ENCODE results near the gene ZSCAN10. TPM values are rescaled to one million over a fixed set of nuclear protein-coding genes. Genes with fewer than 3 reads are reported as not detected.
"Not testable (repeated sequence)": the region's sequence is repeated elsewhere in the genome, so short reads cannot be mapped to it uniquely, and the experiment has no call there.

Gene ZSCAN10
- total RNA-seq, 2 experiments from 2014 or later: 0.21 to 0.23 TPM

DNA sequence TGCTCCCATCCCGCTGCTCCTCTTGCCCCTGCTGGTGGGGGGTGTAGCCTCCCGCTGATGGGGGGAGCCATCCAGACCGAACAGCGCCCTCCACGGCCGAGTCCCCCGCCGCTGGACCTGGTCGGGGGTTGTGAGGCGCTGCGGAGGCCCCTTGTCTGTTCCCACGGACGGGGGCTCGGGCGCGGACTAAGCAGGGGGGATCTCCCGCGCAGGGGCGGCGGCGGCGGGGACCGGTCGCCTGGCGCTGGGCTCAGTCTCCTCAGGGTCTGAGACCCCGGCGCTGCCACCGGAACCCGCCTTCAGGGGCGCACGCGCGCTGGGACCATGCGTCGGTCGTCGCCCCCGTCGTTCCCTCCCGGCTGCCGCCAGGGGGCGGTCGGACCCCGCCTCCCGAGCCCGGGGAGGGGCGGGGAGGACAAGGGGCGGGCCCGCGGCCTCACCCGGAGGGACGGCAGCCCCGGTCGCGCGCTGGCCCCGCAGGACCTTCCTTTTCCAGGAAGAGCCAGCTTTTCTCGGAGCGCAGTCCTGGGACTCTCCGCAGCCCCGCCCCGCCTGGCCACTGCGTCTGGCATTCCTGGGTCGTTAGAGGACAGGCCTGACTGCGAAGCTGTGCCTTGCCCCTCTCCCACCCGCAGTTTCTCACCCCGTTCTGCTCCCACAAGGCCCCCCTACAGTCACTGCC, 39.9 kb downstream of the ZSCAN10 start:
- peaks cover 71% of the 10 kb centered on the region for H3K4me1 Mint-ChIP-seq
- peak overlapping the region; percentile 90 for H3K27ac Mint-ChIP-seq
- H3K27me3 Mint-ChIP-seq: no peaks in the 10 kb centered on the region
- CTCF ChIA-PET: interaction anchor here (0.7 to 14.1 kb wide), 39 partner anchors 8 to 117 kb away, joined by 3 to 346 read pairs (median 6); partner anchors contain the start of genes BICDL2, PAQR4 and ZNF213
- ATAC-seq (peak; percentile 76), DNase-seq (peak; percentile 92)
- peak overlapping the region; percentile 81 for H3K4me3 Mint-ChIP-seq
- peaks cover 2% of the 10 kb centered on the region for H3K9me3 Mint-ChIP-seq (ENCODE audit: low read depth)
- H3K36me3 Mint-ChIP-seq: peaks cover 49% of the 10 kb centered on the region

DNA sequence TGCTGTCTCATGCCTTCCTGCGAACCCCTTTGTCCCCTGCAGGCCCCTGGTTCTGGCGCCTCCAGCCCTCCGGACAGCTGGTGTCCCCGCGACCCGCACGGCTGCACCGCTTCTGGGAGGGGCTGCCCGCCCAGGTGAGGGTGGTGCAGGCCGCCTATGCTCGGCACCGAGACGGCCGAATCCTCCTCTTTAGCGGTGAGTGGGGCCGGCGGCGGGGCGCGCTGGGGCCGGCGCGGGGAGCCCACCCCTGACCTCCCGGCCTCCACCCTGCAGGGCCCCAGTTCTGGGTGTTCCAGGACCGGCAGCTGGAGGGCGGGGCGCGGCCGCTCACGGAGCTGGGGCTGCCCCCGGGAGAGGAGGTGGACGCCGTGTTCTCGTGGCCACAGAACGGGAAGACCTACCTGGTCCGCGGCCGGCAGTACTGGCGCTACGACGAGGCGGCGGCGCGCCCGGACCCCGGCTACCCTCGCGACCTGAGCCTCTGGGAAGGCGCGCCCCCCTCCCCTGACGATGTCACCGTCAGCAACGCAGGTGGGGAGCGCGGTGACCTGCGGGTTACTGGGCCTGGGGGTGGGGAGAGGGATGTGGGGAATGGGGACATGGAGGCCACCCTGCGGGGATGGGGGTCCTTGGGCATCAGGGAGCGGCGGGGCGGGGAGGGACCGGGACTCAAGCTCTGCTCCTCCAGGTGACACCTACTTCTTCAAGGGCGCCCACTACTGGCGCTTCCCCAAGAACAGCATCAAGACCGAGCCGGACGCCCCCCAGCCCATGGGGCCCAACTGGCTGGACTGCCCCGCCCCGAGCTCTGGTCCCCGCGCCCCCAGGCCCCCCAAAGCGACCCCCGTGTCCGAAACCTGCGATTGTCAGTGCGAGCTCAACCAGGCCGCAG, 40.7 kb downstream of the ZSCAN10 start:
- peak overlapping the region; percentile 81 for H3K4me3 Mint-ChIP-seq
- ATAC-seq: peak; percentile 52
- peaks cover 71% of the 10 kb centered on the region for H3K4me1 Mint-ChIP-seq
- peaks cover 55% of the 10 kb centered on the region for H3K36me3 Mint-ChIP-seq
- peak overlapping the region; percentile 95 for H3K27ac Mint-ChIP-seq
- H3K27me3 Mint-ChIP-seq: no peaks in the 10 kb centered on the region
- peak; percentile 84 for DNase-seq
- CTCF ChIA-PET: interaction anchor here (0.6 to 14.1 kb wide), 38 partner anchors 9 to 118 kb away, joined by 3 to 346 read pairs (median 7); partner anchors contain the start of genes BICDL2, PAQR4, ZNF205 and ZNF213
- peaks cover 2% of the 10 kb centered on the region for H3K9me3 Mint-ChIP-seq (ENCODE audit: low read depth)

DNA sequence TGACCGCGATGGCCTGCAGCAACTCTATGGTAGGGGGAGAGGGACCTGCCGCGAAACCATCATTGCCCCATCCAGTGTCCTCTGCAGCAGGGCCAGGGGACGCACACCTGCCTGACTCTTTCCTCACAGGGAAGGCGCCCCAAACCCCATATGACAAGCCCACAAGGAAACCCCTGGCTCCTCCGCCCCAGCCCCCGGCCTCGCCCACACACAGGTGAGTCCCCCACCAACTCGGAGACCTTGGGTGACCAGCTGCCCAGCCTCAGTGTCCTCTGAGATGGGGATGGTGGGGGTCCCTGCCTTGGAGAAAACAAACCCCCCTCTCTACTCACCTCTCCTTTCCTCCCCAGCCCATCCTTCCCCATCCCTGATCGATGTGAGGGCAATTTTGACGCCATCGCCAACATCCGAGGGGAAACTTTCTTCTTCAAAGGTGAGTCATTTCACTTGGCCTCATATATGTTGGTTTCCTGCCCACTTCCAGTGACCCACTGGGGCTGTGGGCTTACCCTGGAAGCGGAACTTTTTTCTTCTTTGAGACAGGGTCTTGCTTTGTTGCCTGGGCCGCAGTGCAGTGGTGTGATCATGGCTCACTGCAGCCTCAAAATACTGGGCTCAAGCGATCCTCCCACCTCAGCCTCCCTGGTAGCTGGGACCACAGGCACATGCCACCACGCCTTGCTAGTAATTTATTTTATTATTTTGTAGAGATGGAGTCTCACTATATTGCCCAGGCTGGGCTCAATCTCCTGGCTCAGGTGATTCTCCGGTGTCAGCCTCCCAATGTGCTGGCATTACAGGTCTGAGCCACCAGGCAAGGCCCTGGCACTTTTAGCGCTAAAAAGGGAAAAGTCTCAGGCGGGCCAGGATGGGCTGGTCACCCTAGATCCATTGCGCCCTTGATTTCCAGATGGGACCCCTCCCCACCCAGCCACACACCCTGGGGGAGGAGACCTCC, 41.6 kb downstream of the ZSCAN10 start:
- CTCF ChIA-PET: interaction anchor here (0.9 to 14.1 kb wide), 26 partner anchors 8 to 119 kb away, joined by 3 to 346 read pairs (median 11); partner anchors contain the start of genes BICDL2, PAQR4 and ZNF213
- H3K27me3 Mint-ChIP-seq: no peaks in the 10 kb centered on the region
- H3K4me1 Mint-ChIP-seq: peaks cover 69% of the 10 kb centered on the region
- H3K9me3 Mint-ChIP-seq (ENCODE audit: low read depth): no peaks in the 10 kb centered on the region
- DNase-seq (peak; percentile 77), ATAC-seq (no peak)
- peaks cover 53% of the 10 kb centered on the region for H3K36me3 Mint-ChIP-seq
- peak overlapping the region; percentile 95 for H3K27ac Mint-ChIP-seq
- peak overlapping the region; percentile 81 for H3K4me3 Mint-ChIP-seq

DNA sequence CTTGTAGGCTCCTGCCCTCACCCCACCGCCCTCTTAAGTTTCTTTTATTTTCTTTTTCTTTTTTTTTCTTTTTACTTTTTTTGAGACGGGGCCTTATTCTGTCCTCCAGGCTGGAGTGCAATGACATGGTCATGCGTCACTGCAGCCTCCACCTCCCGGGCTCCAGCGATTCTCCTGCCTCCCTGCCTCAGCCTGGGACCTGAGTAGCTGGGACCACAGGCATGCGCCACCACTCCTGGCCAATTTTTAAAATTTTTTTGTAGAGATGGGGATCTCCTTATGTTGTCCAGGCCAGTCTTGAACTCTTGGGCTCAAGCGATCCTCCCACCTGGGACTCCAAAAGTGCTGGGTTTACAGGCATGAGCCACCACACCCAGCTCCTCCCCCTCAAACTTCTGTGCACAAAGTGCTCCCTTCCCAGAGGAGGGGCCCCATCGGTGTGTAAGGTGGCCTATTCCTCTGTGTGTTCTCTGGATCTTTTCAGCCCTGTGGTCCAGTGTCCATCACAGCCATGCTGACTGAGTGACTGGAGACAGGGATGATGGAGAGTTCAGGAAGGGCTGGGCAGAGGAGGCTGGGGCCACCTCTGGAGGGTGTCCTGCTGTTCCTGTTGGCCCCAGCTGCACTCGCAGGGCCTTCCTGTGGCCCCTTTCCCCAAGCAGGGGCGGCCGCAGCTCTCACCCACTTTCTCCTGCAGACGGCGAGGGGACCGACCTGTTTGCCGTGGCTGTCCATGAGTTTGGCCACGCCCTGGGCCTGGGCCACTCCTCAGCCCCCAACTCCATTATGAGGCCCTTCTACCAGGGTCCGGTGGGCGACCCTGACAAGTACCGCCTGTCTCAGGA, 42.5 kb downstream of the ZSCAN10 start:
- Mint-ChIP-seq H3K27me3 (no peaks in the 10 kb centered on the region), H3K4me1 (peaks cover 70% of the 10 kb centered on the region), H3K36me3 (peaks cover 57% of the 10 kb centered on the region), H3K4me3 (peak overlapping the region; percentile 81), H3K9me3 (ENCODE audit: low read depth) (no peaks in the 10 kb centered on the region), H3K27ac (peak overlapping the region; percentile 95)
- no peak for DNase-seq
- CTCF ChIA-PET: interaction anchor here (1.2 to 14.1 kb wide), 10 partner anchors 9 to 103 kb away, joined by 3 to 346 read pairs (median 10); partner anchors contain the start of genes IL32 and ZNF213
- ATAC-seq: no peak

DNA sequence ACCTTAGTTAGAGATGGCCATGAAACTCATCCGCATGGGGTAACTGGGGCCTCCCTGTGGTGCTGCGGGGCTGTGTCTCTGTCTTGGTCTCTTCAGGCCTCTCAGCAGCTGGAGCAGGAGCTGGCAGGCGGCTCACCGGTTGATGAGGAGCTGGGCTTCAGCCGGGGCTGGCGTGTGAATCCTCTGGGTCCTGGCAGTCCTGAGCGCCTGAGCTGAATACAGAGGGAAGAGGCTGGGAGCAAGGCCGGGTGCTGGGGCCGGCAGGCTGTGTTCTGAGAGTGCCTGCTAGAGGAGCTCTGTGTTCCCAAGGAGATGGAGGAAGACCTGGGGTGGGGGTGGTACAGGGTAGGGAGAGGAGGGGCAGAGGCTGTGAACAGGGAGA, 43.4 kb downstream of the ZSCAN10 start:
- DNase-seq; H3K27me3 Mint-ChIP-seq; ATAC-seq; H3K9me3 Mint-ChIP-seq (ENCODE audit: low read depth): not testable (repeated sequence)
- peak overlapping the region; percentile 95 for H3K27ac Mint-ChIP-seq
- peaks cover 74% of the 10 kb centered on the region for H3K4me1 Mint-ChIP-seq
- CTCF ChIA-PET: interaction anchor here (1.2 to 14.1 kb wide), 8 partner anchors 8 to 104 kb away, joined by 3 to 346 read pairs (median 8); partner anchors contain the start of genes IL32 and ZNF213
- H3K4me3 Mint-ChIP-seq: peak overlapping the region; percentile 68
- peaks cover 63% of the 10 kb centered on the region for H3K36me3 Mint-ChIP-seq

DNA sequence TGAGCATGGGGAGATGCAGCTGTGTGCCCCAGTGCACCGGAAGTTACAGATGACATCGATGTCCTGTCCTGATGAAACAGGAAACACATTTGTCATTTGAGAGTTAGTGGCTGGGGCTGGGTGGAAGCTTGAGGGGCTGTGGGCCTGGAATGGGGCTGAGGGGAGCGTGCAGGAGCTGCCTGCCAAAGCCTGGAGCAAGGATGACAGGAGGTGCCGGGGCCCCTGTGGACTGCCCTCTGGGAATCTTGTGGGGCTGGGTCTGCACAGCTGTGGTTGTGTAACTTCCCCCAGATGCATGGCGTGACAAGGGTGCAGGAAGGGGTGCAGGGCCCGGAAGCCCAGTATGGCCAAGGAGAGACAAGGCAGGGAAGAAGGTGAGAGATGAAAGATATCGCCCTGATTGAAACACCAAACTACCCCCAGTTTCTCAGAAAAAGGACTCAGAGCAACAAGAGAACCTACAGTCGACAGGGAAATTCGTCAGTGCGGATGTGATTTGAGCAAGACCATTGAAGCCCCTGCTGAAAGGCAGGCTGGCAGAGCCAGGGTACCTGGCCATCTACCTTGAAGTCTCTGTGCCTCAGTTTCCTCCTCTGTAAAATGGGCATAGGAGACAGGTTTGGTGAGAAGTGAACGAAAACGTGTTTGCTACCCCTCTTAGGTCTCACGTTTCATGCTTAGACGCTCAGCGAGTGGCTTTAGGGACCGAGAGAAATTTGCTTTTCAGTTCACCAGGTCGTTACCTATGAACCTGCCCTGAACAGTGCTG, 43.9 kb downstream of the ZSCAN10 start:
- Mint-ChIP-seq H3K36me3 (peaks cover 64% of the 10 kb centered on the region), H3K4me1 (peaks cover 74% of the 10 kb centered on the region), H3K27me3 (no peaks in the 10 kb centered on the region), H3K27ac (peak overlapping the region; percentile 95), H3K9me3 (ENCODE audit: low read depth) (no peaks in the 10 kb centered on the region), H3K4me3 (peak overlapping the region; percentile 68)
- CTCF ChIA-PET: interaction anchor here (0.7 to 14.1 kb wide), 13 partner anchors 7 to 105 kb away, joined by 3 to 346 read pairs (median 4); partner anchors contain the start of genes IL32 and ZNF213
- DNase-seq (peak; percentile 86), ATAC-seq (peak; percentile 25)

DNA sequence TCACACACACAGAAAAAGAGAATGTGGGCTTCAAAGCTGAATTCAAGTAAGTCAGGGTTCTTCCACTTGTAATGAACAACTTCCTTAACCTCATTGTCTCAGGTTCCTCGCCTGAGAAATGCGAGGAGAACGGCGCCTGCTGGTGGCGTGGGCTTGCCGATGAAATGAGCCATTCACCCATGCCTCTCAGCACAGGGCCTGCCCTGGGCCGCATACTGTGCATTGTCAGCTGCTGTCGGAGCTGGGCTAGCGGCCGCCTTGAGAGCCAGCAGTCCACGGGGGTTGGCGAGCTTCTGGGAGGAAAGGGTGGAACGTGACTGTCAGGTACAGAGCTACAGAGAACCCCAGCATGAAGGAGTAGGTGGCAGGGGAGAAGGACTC, 45.8 kb downstream of the ZSCAN10 start:
- peaks cover 84% of the 10 kb centered on the region for H3K4me1 Mint-ChIP-seq
- not testable (repeated sequence) for DNase-seq; H3K4me3 Mint-ChIP-seq; H3K9me3 Mint-ChIP-seq (ENCODE audit: low read depth); H3K27me3 Mint-ChIP-seq; ATAC-seq
- CTCF ChIA-PET: interaction anchor here (1.2 kb wide), 1 partner anchor 22 kb away, joined by 3 read pairs; no protein-coding TSS in a partner anchor
- peaks cover 67% of the 10 kb centered on the region for H3K36me3 Mint-ChIP-seq
- H3K27ac Mint-ChIP-seq: peak overlapping the region; percentile 76

DNA sequence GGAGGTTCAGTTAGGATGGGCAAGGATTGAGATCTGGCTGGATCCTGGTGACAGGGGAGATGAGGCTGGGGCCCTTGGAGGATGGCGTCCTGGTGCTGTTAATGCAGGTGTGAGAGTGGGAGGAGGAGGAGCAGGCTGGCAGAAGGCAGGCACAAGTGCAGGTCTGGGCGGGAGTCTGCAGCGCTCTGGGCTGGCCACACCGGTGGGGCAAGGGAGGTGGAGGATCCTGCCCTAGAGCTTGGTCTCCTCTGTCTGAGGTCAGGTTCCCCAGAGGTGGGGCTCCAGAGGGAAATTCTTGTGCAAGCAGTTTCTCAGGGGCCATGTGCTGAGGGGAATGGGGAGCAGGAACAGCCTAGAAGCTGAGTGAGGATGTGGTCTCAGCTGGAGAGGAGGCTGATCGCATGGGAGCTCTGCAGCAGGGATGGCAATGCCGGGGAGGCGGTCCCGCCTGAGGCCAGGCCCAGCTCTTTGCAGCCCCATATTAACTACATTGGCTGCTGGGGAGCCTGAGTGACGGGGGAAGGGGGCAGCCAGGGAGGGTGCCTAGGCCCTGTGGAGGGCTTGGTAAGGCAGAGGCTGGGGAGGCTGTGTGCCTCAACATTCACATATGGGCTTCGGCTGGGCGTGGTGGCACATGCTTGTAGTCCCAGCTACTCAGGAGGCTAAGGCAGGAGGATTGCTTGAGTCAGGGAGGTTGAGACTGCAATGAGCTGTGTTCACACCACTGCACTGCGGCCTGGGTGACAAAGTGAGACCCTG, 46.3 kb downstream of the ZSCAN10 start:
- not testable (repeated sequence) for DNase-seq; H3K9me3 Mint-ChIP-seq (ENCODE audit: low read depth); H3K4me3 Mint-ChIP-seq; H3K27me3 Mint-ChIP-seq
- Mint-ChIP-seq H3K4me1 (peaks cover 89% of the 10 kb centered on the region), H3K36me3 (peaks cover 67% of the 10 kb centered on the region), H3K27ac (peak overlapping the region; percentile 69)
- CTCF ChIA-PET: interaction anchor here (1.2 kb wide), 1 partner anchor 21 kb away, joined by 3 read pairs; no protein-coding TSS in a partner anchor
- ATAC-seq: peak; percentile 7

DNA sequence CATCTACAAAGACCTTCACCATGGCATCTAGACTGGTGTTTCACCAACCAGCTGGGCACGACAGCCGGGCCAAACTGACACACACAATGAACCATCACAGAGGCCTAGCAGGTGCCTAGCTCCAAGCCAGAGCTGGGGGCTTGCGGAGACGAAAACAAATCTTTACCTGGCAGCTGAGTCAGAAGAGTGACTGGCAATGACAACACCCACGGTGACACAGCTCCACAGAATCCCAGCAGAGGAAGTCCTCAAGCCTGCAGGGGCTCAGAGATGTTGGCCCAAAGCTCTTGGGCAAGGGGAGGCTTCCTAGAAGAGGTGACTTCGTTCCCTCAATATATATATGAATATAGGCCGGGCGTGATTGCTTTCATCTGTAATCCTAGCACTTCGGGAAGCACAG, 47.6 kb downstream of the ZSCAN10 start:
- H3K36me3 Mint-ChIP-seq: peaks cover 54% of the 10 kb centered on the region
- peak overlapping the region; percentile 48 for H3K4me3 Mint-ChIP-seq
- ATAC-seq (no peak), DNase-seq (no peak)
- peak overlapping the region; percentile 69 for H3K27ac Mint-ChIP-seq
- CTCF ChIA-PET: interaction anchor here (0.6 to 15.3 kb wide), 9 partner anchors 8 to 116 kb away, joined by 3 to 342 read pairs (median 4); partner anchors contain the start of genes HCFC1R1, PAQR4, THOC6 and TNFRSF12A
- no peaks in the 10 kb centered on the region for H3K27me3 Mint-ChIP-seq
- peaks cover 79% of the 10 kb centered on the region for H3K4me1 Mint-ChIP-seq
- H3K9me3 Mint-ChIP-seq (ENCODE audit: low read depth): no peaks in the 10 kb centered on the region

DNA sequence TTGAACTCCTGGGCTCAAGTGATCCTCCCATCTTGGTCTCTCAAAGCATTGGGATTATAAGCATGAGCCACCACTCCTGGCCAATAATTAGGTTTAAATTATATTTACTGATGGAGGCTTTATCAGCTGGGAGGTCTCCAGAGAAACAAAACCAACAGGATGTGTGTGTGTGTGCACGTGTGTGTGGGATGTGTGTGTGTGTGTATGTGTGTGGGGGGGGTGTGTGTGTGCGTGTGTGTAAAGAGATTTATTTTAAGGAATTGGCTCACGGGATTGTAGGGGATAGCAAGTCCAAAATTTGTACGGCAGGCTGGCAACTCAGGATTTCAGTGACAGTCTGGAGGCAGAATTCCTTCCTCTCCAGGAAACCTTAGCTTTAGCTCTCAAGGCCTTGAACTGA, 48.1 kb downstream of the ZSCAN10 start:
- Mint-ChIP-seq H3K9me3 (ENCODE audit: low read depth) (no peaks in the 10 kb centered on the region), H3K4me3 (peak overlapping the region; percentile 48), H3K27ac (peak overlapping the region; percentile 69), H3K27me3 (no peaks in the 10 kb centered on the region), H3K36me3 (peaks cover 51% of the 10 kb centered on the region), H3K4me1 (peaks cover 74% of the 10 kb centered on the region)
- CTCF ChIA-PET: interaction anchor here (0.9 to 15.3 kb wide), 9 partner anchors 8 to 117 kb away, joined by 3 to 342 read pairs (median 4); partner anchors contain the start of genes HCFC1R1, PAQR4, THOC6 and TNFRSF12A
- no peak for ATAC-seq
- no peak for DNase-seq

Data from activated CD8-positive, alpha-beta memory T cell treated with anti-CD3 and anti-CD28 coated beads, Interleukin-2, amount 10 ng/mL, durations not matched to agents 7 days and 5 days (primary cell).